SU-DHL-6 (cell line): ENCODE results near the gene BHLHE23.

Experiments
- H2AFZ ChIP-seq: fragments of 200-600 bp; sonication (generic); 2 replicates; pipeline ENCODE4 v1.6.1; 2014; ENCODE audit warnings: low read depth, mild to moderate bottlenecking, moderate library complexity, mixed read lengths, antibody characterized with exemption, low read length; ENCODE audit not compliant: severe bottlenecking
- H3F3A ChIP-seq: fragments of 200-600 bp; shearing (Covaris generic); 2 replicates; pipeline ENCODE4 v1.6.0; 2016; ENCODE audit warnings: antibody characterized with exemption, mild to moderate bottlenecking; ENCODE audit not compliant: insufficient read depth
- H3K27ac ChIP-seq: fragments of 200-600 bp; sonication (generic); 2 replicates; pipeline ENCODE4 v1.5.1; 2016; ENCODE audit warnings: low read depth, mild to moderate bottlenecking, low read length, moderate library complexity, mixed read lengths
- H3K27me3 ChIP-seq: fragments of 200-600 bp; sonication (generic), shearing (Covaris generic); 2 replicates; pipeline ENCODE4 v1.6.0; 2014; ENCODE audit warnings: mild to moderate bottlenecking, low read length
- H3K36me3 ChIP-seq: fragments of 200-600 bp; sonication (generic); 2 replicates; pipeline ENCODE4 v1.6.1; 2014; ENCODE audit warnings: mild to moderate bottlenecking, low read length, mixed read lengths
- H3K4me2 ChIP-seq: fragments of 300-600, 200-600 bp; shearing (Covaris generic), sonication (generic); 2 replicates; pipeline ENCODE4 v1.6.0; 2014; ENCODE audit warnings: low read length, low read depth, mild to moderate bottlenecking; ENCODE audit not compliant: poor library complexity, severe bottlenecking
- H3K4me3 ChIP-seq: fragments of 200-600 bp; sonication (generic); 2 replicates; pipeline ENCODE4 v1.5.1; 2014; ENCODE audit warnings: antibody characterized with exemption, low read length, mild to moderate bottlenecking, mixed read lengths; ENCODE audit not compliant: insufficient read depth, poor library complexity, severe bottlenecking
- H3K79me2 ChIP-seq: fragments of 200-600 bp; sonication (generic); 2 replicates; pipeline ENCODE4 v1.6.1; 2014; ENCODE audit warnings: mild to moderate bottlenecking, low read length, moderate library complexity; ENCODE audit not compliant: insufficient read depth
- H3K9ac ChIP-seq: fragments of 200-600 bp; sonication (generic); 2 replicates; pipeline ENCODE4 v1.7.0; 2014; ENCODE audit warnings: mild to moderate bottlenecking, low read length
- H3K9me2 ChIP-seq: fragments of 200-600 bp; sonication (generic); replicated peaks from 2 replicates; pipeline ENCODE4 v1.6.1; 2014; ENCODE audit warnings: low read length; ENCODE audit not compliant: insufficient read depth
- H3K9me3 ChIP-seq: fragments of 200-600 bp; sonication (generic); 2 replicates; pipeline ENCODE4 v1.6.1; 2014; ENCODE audit warnings: low read length, mixed read lengths; ENCODE audit not compliant: insufficient read depth
- H4K20me1 ChIP-seq: fragments of 200-600 bp; sonication (generic); 2 replicates; pipeline ENCODE4 v1.6.1; 2014; ENCODE audit warnings: low read depth, mild to moderate bottlenecking, antibody characterized with exemption, low read length, moderate library complexity, mixed read lengths
- CTCF ChIP-seq: fragments of 200-600 bp; sonication (generic); IDR thresholded peaks from one replicate; pipeline ENCODE4 v1.5.1; 2017; ENCODE audit warnings: antibody characterized with exemption, mild to moderate bottlenecking, low read length, moderate library complexity; ENCODE audit not compliant: insufficient read depth, poor library complexity, severe bottlenecking
- EZH2phosphoT487 ChIP-seq: fragments of 200-600 bp; sonication (generic), shearing (Covaris generic); conservative IDR thresholded peaks from 2 replicates; pipeline ENCODE4 v1.6.1; 2018; ENCODE audit warnings: mild to moderate bottlenecking, antibody characterized with exemption, low read length, moderate library complexity, mixed read lengths

BHLHE23 gene

GRCh38 chr20:63011798-63012197, 5.0 kb upstream of the BHLHE23 start:
- no peak overlapping the region for H3K4me3 ChIP-seq
- no peak overlapping the region for H3K4me2 ChIP-seq
- no peaks in the 10 kb centered on the region for H4K20me1 ChIP-seq
- no peaks in the 10 kb centered on the region for H3K79me2 ChIP-seq
- no peaks in the 10 kb centered on the region for H3K36me3 ChIP-seq
- no peak overlapping the region for H3K27ac ChIP-seq
- H2AFZ ChIP-seq: no peak overlapping the region
- TF ChIP-seq EZH2phosphoT487: no peak
- no peak for TF ChIP-seq CTCF
- no peaks in the 10 kb centered on the region for H3F3A ChIP-seq
- no peaks in the 10 kb centered on the region for H3K9me3 ChIP-seq
- H3K9me2 ChIP-seq: no peaks in the 10 kb centered on the region
- H3K9ac ChIP-seq: no peak overlapping the region
- H3K27me3 ChIP-seq: no peaks in the 10 kb centered on the region

GRCh38 chr20:63009988-63010769, 3.4 kb upstream of the BHLHE23 start:
- no peaks in the 10 kb centered on the region for H3F3A ChIP-seq
- H3K9me3 ChIP-seq: no peaks in the 10 kb centered on the region
- peak overlapping the region; percentile 39 for H3K4me2 ChIP-seq
- no peak overlapping the region for H3K27ac ChIP-seq
- TF ChIP-seq EZH2phosphoT487 (no peak), CTCF (no peak)
- H3K36me3 ChIP-seq: no peaks in the 10 kb centered on the region
- no peaks in the 10 kb centered on the region for H3K27me3 ChIP-seq
- no peaks in the 10 kb centered on the region for H4K20me1 ChIP-seq
- no peak overlapping the region; the same call in 1 of the 2 replicates for H3K9ac ChIP-seq
- H3K9me2 ChIP-seq: no peaks in the 10 kb centered on the region
- H3K79me2 ChIP-seq: no peaks in the 10 kb centered on the region
- peak overlapping the region; percentile 30 for H3K4me3 ChIP-seq
- H2AFZ ChIP-seq: no peak overlapping the region

GRCh38 chr20:63009045-63009961, 2.5 kb upstream of the BHLHE23 start:
- Histone ChIP-seq H3K36me3 (no peaks in the 10 kb centered on the region), H3K4me2 (peak overlapping the region; percentile 39), H3K9me2 (no peaks in the 10 kb centered on the region), H3K79me2 (no peaks in the 10 kb centered on the region), H3F3A (no peaks in the 10 kb centered on the region), H3K27ac (no peak overlapping the region), H2AFZ (no peak overlapping the region), H3K9me3 (no peaks in the 10 kb centered on the region), H3K4me3 (no peak overlapping the region), H3K27me3 (no peaks in the 10 kb centered on the region), H4K20me1 (no peaks in the 10 kb centered on the region), H3K9ac (peak overlapping the region; percentile 19; the same call in 1 of the 2 replicates)
- TF ChIP-seq EZH2phosphoT487: no peak
- peak; percentile 75 for TF ChIP-seq CTCF
